H1 (cell line): ENCODE measurements around the gene SLC25A28. TPM values are rescaled to one million over a fixed set of nuclear protein-coding genes. Genes with fewer than 3 reads are reported as not detected.
A peak's percentile ranks its signal among the peaks of the same experiment; 100 is the strongest.

Experiments used
- CTCF ChIA-PET: fragments of 300-600 bp; sonication (Branson Sonifier 250); formaldehyde crosslinking; loops from one replicate; lab custom pipeline; 2021; ENCODE audit not compliant: partially characterized antibody; lab: Charles Lee
- POLR2A ChIA-PET: fragments of 300-600 bp; sonication (Branson Sonifier 250); formaldehyde crosslinking; loops from one replicate; lab custom pipeline; 2021; ENCODE audit warnings: inconsistent platforms; ENCODE audit not compliant: partially characterized antibody; lab: Charles Lee
- DNase-seq, 2 experiments: peaks; one replicate each; pipeline versions ENCODE4 v3.0.0 to v3.0.0-alpha.2; 2010 to 2022; ENCODE audit warnings: low spot score in 2 of 2, low read depth in 1 of 2, mixed read lengths in 1 of 2
- FAIRE-seq: peaks from 2 replicates; lab custom pipeline; 2011; peaks lifted over from hg19 to GRCh38; lab: Jason Lieb, UNC
- H2AFZ ChIP-seq: 2 replicates; pipeline ENCODE4 v1.8.1; 2012; ENCODE audit warnings: low read length, inconsistent platforms
- H2AK5ac ChIP-seq: 2 replicates; pipeline ENCODE4 v1.6.1; 2013; ENCODE audit warnings: low read depth, low read length
- H2BK120ac ChIP-seq: replicated peaks from 2 replicates; pipeline ENCODE3; 2013; ENCODE audit warnings: low read depth, low read length, inconsistent platforms
- H2BK12ac ChIP-seq: 2 replicates; pipeline ENCODE4 v1.6.1; 2013; ENCODE audit warnings: low read depth, low read length
- H2BK15ac ChIP-seq: 2 replicates; pipeline ENCODE4 v1.6.1; 2013; ENCODE audit warnings: low read length
- H2BK20ac ChIP-seq: 2 replicates; pipeline ENCODE4 v1.6.1; 2013; ENCODE audit warnings: low read length
- H2BK5ac ChIP-seq: 2 replicates; pipeline ENCODE4 v1.6.1; 2013; ENCODE audit warnings: low read depth, low read length
- H3K14ac ChIP-seq: 2 replicates; pipeline ENCODE4 v1.6.1; 2013; ENCODE audit warnings: inconsistent platforms; ENCODE audit not compliant: insufficient read length
- H3K18ac ChIP-seq: 2 replicates; pipeline ENCODE4 v1.6.1; 2013; ENCODE audit warnings: low read length; ENCODE audit errors: extremely low read depth
- H3K23ac ChIP-seq: 2 replicates; pipeline ENCODE4 v1.6.1; 2013; ENCODE audit warnings: inconsistent platforms; ENCODE audit not compliant: insufficient read length
- H3K23me2 ChIP-seq: 2 replicates; pipeline ENCODE4 v1.6.1; 2013; ENCODE audit warnings: low read depth, low read length
- H3K27ac ChIP-seq: 2 replicates; pipeline ENCODE4 v1.6.1; 2011; ENCODE audit warnings: low read depth, low read length, inconsistent platforms
- H3K27me3 ChIP-seq, 4 experiments: replicated peaks in 1 of 4; 1 replicate in 1 of 4; 2 replicates in 3 of 4; pipeline versions ENCODE4 v1.6.1 to v1.8.1; 2011 to 2013; ENCODE audit warnings: low read length in 3 of 4, mild to moderate bottlenecking in 3 of 4, inconsistent platforms in 2 of 4, mixed read lengths in 2 of 4, moderate library complexity in 1 of 4; ENCODE audit not compliant: control insufficient read depth in 3 of 4, insufficient read depth in 3 of 4; ENCODE audit errors: extremely low read depth in 1 of 4
- H3K36me3 ChIP-seq, 4 experiments: 2 replicates each; pipeline versions ENCODE4 v1.6.1 to v1.8.1; 2011 to 2013; ENCODE audit warnings: mild to moderate bottlenecking in 4 of 4, low read length in 3 of 4, moderate library complexity in 2 of 4, control low read depth in 1 of 4, inconsistent platforms in 1 of 4; ENCODE audit not compliant: insufficient read depth in 4 of 4, control insufficient read depth in 2 of 4
- H3K4ac ChIP-seq: replicated peaks from 2 replicates; pipeline ENCODE3; 2013; ENCODE audit warnings: low read length, low read depth, mixed read lengths, inconsistent platforms; ENCODE audit not compliant: insufficient read length
- H3K4me1 ChIP-seq, 4 experiments: replicated peaks in 1 of 4; 1 replicate in 1 of 4; 2 replicates in 3 of 4; pipeline versions ENCODE4 v1.6.1 to v1.8.1; 2011 to 2013; ENCODE audit warnings: low read length in 3 of 4, inconsistent platforms in 2 of 4, mixed read lengths in 1 of 4; ENCODE audit not compliant: insufficient read depth in 4 of 4, control insufficient read depth in 3 of 4
- H3K4me2 ChIP-seq, 2 experiments: 2 replicates each; pipeline versions ENCODE4 v1.6.1 to v1.8.1; 2011 to 2013; ENCODE audit warnings: low read depth in 2 of 2, low read length in 2 of 2, control low read depth in 1 of 2, inconsistent platforms in 1 of 2, mild to moderate bottlenecking in 1 of 2; ENCODE audit not compliant: insufficient read depth in 1 of 2
- H3K4me3 ChIP-seq, 4 experiments: fragments of 200-600, 300-600 bp in 1 of 4; sonication (generic), shearing (Covaris generic), sonication (Bioruptor Twin) in 1 of 4; 2 replicates each; pipeline versions ENCODE4 v1.5.1 to v1.8.1; 2011 to 2016; ENCODE audit warnings: low read length in 4 of 4, low read depth in 3 of 4, control low read depth in 2 of 4, inconsistent platforms in 2 of 4, mild to moderate bottlenecking in 2 of 4, mixed read lengths in 1 of 4, moderate library complexity in 1 of 4; ENCODE audit not compliant: insufficient read depth in 2 of 4; ENCODE audit errors: extremely low read depth in 1 of 4
- H3K56ac ChIP-seq: replicated peaks from 2 replicates; pipeline ENCODE3; 2013; ENCODE audit warnings: low read depth, mild to moderate bottlenecking, mixed read lengths, low read length, inconsistent platforms; ENCODE audit not compliant: insufficient read length
- H3K79me1 ChIP-seq: 2 replicates; pipeline ENCODE4 v1.6.1; 2013; ENCODE audit warnings: low read depth, low read length, control low read depth
- H3K79me2 ChIP-seq, 2 experiments: 2 replicates each; pipeline versions ENCODE4 v1.6.1 to v1.8.1; 2012 to 2013; ENCODE audit warnings: low read length in 2 of 2, mild to moderate bottlenecking in 2 of 2, inconsistent platforms in 1 of 2; ENCODE audit not compliant: insufficient read depth in 2 of 2, control insufficient read depth in 1 of 2
- H3K9ac ChIP-seq, 4 experiments: replicated peaks in 1 of 4; 1 replicate in 1 of 4; 2 replicates in 3 of 4; pipeline versions ENCODE4 v1.6.1 to v1.8.1; 2011 to 2013; ENCODE audit warnings: low read depth in 3 of 4, low read length in 3 of 4, control low read depth in 2 of 4, mild to moderate bottlenecking in 2 of 4, moderate library complexity in 2 of 4, inconsistent platforms in 1 of 4; ENCODE audit errors: extremely low read depth in 1 of 4
- H3K9me3 ChIP-seq, 2 experiments: 2 replicates each; pipeline versions ENCODE4 v1.6.1 to v1.8.1; 2012 to 2013; ENCODE audit warnings: mild to moderate bottlenecking in 2 of 2, moderate library complexity in 2 of 2, control low read depth in 1 of 2, inconsistent platforms in 1 of 2, low read depth in 1 of 2, low read length in 1 of 2, mixed read lengths in 1 of 2; ENCODE audit not compliant: insufficient read depth in 2 of 2
- H4K20me1 ChIP-seq, 2 experiments: replicated peaks in 1 of 2; 2 replicates each; pipeline versions ENCODE3 to v1.8.1; 2011 to 2013; ENCODE audit warnings: inconsistent platforms in 2 of 2, low read length in 2 of 2, mild to moderate bottlenecking in 1 of 2; ENCODE audit not compliant: insufficient read depth in 2 of 2, control insufficient read depth in 1 of 2
- H4K5ac ChIP-seq: 2 replicates; pipeline ENCODE4 v1.6.1; 2013; ENCODE audit warnings: low read length, low read depth, mixed read lengths, inconsistent platforms; ENCODE audit not compliant: insufficient read length
- H4K8ac ChIP-seq: 2 replicates; pipeline ENCODE4 v1.8.0; 2013; ENCODE audit warnings: mild to moderate bottlenecking, moderate library complexity, low read length, inconsistent platforms; ENCODE audit not compliant: insufficient read depth; ENCODE audit errors: extremely low read depth
- H4K91ac ChIP-seq: replicated peaks from 2 replicates; pipeline ENCODE3; 2013; ENCODE audit warnings: low read length, mixed read lengths, inconsistent platforms; ENCODE audit not compliant: insufficient read length
- CBX8 ChIP-seq: fragments of 300-800, 300-1000 bp; sonication (generic); IDR thresholded peaks from 2 replicates; pipeline ENCODE4 v1.7.1; 2016; ENCODE audit warnings: low read depth, low read length, borderline replicate concordance
- CREB1 ChIP-seq: IDR thresholded peaks from 2 replicates; pipeline ENCODE4 v1.6.1; 2012; ENCODE audit warnings: inconsistent platforms
- CTBP2 ChIP-seq: IDR thresholded peaks from 2 replicates; pipeline ENCODE4 v1.7.0; 2011; ENCODE audit warnings: borderline replicate concordance, mild to moderate bottlenecking, moderate library complexity, mixed read lengths, low read length; ENCODE audit not compliant: insufficient read depth, insufficient read length
- KDM4A ChIP-seq: IDR thresholded peaks from one replicate; pipeline ENCODE4 v1.7.1; 2012; ENCODE audit warnings: low read depth, mild to moderate bottlenecking, moderate library complexity, low read length, inconsistent platforms; ENCODE audit not compliant: severe bottlenecking
- NRF1 ChIP-seq: IDR thresholded peaks from 2 replicates; pipeline ENCODE4 v1.6.1; 2011; ENCODE audit warnings: mild to moderate bottlenecking, low read depth, low read length, improper control_type of control experiment
- PHF8 ChIP-seq: fragments of 200-600 bp; sonication (generic); conservative IDR thresholded peaks from 2 replicates; pipeline ENCODE4 v1.7.1; 2012; ENCODE audit warnings: low read depth, mild to moderate bottlenecking, inconsistent platforms, low read length, moderate library complexity
- POLR2A ChIP-seq, 2 experiments: IDR thresholded peaks; 1 replicate in 1 of 2; 2 replicates in 1 of 2; pipeline ENCODE4 v1.6.1; 2011; ENCODE audit warnings: low read depth in 2 of 2, low read length in 2 of 2, mild to moderate bottlenecking in 2 of 2; ENCODE audit errors: control extremely low read depth in 1 of 2
- SAP30 ChIP-seq: fragments of 300-600 bp; sonication (generic); IDR thresholded peaks from 2 replicates; pipeline ENCODE4 v1.7.1; 2012; ENCODE audit warnings: low read length, moderate library complexity, mild to moderate bottlenecking, inconsistent platforms; ENCODE audit not compliant: insufficient read depth, insufficient replicate concordance
- SP1 ChIP-seq: IDR thresholded peaks from 2 replicates; pipeline ENCODE4 v1.6.1; 2011; ENCODE audit warnings: low read depth, low read length
- SP2 ChIP-seq: IDR thresholded peaks from 2 replicates; pipeline ENCODE4 v1.6.1; 2012; ENCODE audit warnings: mild to moderate bottlenecking, low read length, inconsistent platforms
- TAF7 ChIP-seq: optimal IDR thresholded peaks from 2 replicates; pipeline ENCODE3; 2011; ENCODE audit warnings: low read depth, mild to moderate bottlenecking, inconsistent platforms, low read length, moderate library complexity, borderline replicate concordance
- WGBS, 2 experiments: shearing (Covaris generic) in 1 of 2; methylation state at CpG; one replicate each; pipeline versions ENCODE4 v1.1.6 to v1.1.7; 2013 to 2015; ENCODE audit warnings: low lambda C conversion rate in 2 of 2, mixed read lengths in 2 of 2, inconsistent platforms in 1 of 2, low coverage in 1 of 2, missing lambda C conversion rate in 1 of 2; ENCODE audit not compliant: insufficient replicate concordance in 2 of 2, insufficient coverage in 1 of 2, insufficient read length in 1 of 2; ENCODE audit errors: extremely low coverage in 1 of 2, missing lambda C conversion rate in 1 of 2; 5-methylcytosine and 5-hydroxymethylcytosine counted together
- polyA plus RNA-seq, 7 experiments: library from polyadenylated mRNA; depleted of rRNA in 3 of 7; stranded (reverse) in 5 of 7; unstranded in 2 of 7; fragments of >200 nt in 5 of 7; fragments of 200-250 nt in 2 of 7; gene quantifications; 1 replicate in 5 of 7; 2 replicates in 1 of 7; 4 replicates in 1 of 7; pipeline versions ENCODE4 v1.2.1 to v1.2.3, GENCODE V29; 2011 to 2013; ENCODE audit warnings: missing spikeins in 2 of 7, mixed read lengths in 2 of 7
- total RNA-seq: library from RNA; stranded (reverse); fragmentation: NEBNext Ultra II Directional; extraction: Animal tissue kit (Norgen Biotek cat#: 25700); gene quantifications from 2 replicates; pipeline ENCODE4 v1.2.1, GENCODE V29; 2021

Gene SLC25A28
- total and polyA plus RNA-seq, 2 of the 8 experiments (the other 6 are each of a cell fraction or from before 2014, with no cell fraction given): 17.2 to 18.5 TPM

- Histone ChIP-seq H3K23ac (no peak within 1 kb of the TSS), H4K20me1 (no peaks in the 10 kb centered on the region), H4K8ac (peak within 1 kb of the TSS; percentile 95; the same call in 1 of the 2 replicates), H3K27ac (no peak within 1 kb of the TSS; the same call in 1 of the 2 replicates), H2BK5ac (peak within 1 kb of the TSS; percentile 24; the same call in 1 of the 2 replicates), H3K27me3 (peaks cover 0 to 11% (median 2%) of the 10 kb centered on the region in 4 experiments; a peak in 5 of 7 replicates), H4K5ac (peak within 1 kb of the TSS; percentile 40), H3K18ac (peak within 1 kb of the TSS; percentile 10; the same call in 1 of the 2 replicates), H2BK15ac (no peak within 1 kb of the TSS), H2AFZ (peak within 1 kb of the TSS; percentile 97), H3K4me1 (no peaks in the 10 kb centered on the region; a peak in 1 of 7 replicates), H3K4me2 (peak within 1 kb of the TSS; percentile 79 to 87), H3K56ac (no peak within 1 kb of the TSS), H3K79me2 (no peaks in the 10 kb centered on the region), H3K4me3 (peak within 1 kb of the TSS; percentile 64 to 92 (median 88)), H3K4ac (peak within 1 kb of the TSS; percentile 28), H3K9me3 (no peaks in the 10 kb centered on the region), H3K9ac (peak within 1 kb of the TSS; percentile 57 to 82 (median 78)), H2BK20ac (no peak within 1 kb of the TSS), H3K79me1 (no peaks in the 10 kb centered on the region), H2AK5ac (no peak within 1 kb of the TSS), H2BK120ac (no peak within 1 kb of the TSS), H4K91ac (no peak within 1 kb of the TSS), H3K23me2 (peaks cover 6% of the 10 kb centered on the region; the same call in 1 of the 2 replicates), H2BK12ac (no peak within 1 kb of the TSS; the same call in 1 of the 2 replicates), H3K36me3 (no peaks in the 10 kb centered on the region; a peak in 1 of 8 replicates), H3K14ac (no peak within 1 kb of the TSS)
- ChIA-PET POLR2A (interaction anchor here (0.6 to 3.0 kb wide), 6 partner anchors 8 to 255 kb away, joined by 3 to 23 read pairs (median 4); partner anchors contain the start of genes COX15, CUTC and SLC25A28), CTCF (interaction anchor here (0.6 to 3.1 kb wide), 8 partner anchors 12 to 102 kb away, joined by 3 to 11 read pairs (median 4); no protein-coding TSS in a partner anchor)
- FAIRE-seq (peak; percentile 65), DNase-seq (peak; percentile 92 to 94)
- WGBS, 2 experiments: 2% methylated on average over 57 of the region's 71 CpGs; no CpG with 5 or more reads in 1 of the 2 experiments
- TF ChIP-seq SP1 (peak; percentile 58; the same call in 1 of the 2 replicates), SAP30 (peak; percentile 68), TAF7 (peak; percentile 54), KDM4A (peak; percentile 74), PHF8 (peak; percentile 83), CBX8 (no peak), CTBP2 (peak; percentile 68), CREB1 (no peak), NRF1 (no peak), POLR2A (IDR thresholded peaks at IDR 0.05; ENCODE audit: control extremely low read depth in 1 of 2, low read depth in 2 of 2, low read length in 2 of 2) (peak in 1 of 2 experiments; percentile 68; a peak in 2 of 3 replicates), SP2 (peak; percentile 15; the same call in 1 of the 2 replicates)
Measured at GRCh38 chr10:99659031-99659867, 39.0 kb upstream of the SLC25A28 start, which contains the start of gene ENTPD7. ENTPD7 (plus strand) TSS chr10:99659509; CDS start chr10:99659957, 448 bp downstream.
